ENCODE measurements around the gene ANKRD6.

Gene ANKRD6

GRCh38 chr6:89475634-89476033 is 42.7 kb downstream of the ANKRD6 start:
- peak; percentile 11 for DNase-seq

- DNase-seq: no peak
Observed at GRCh38 chr6:89479897-89480296, 46.9 kb downstream of the ANKRD6 start.

DNA sequence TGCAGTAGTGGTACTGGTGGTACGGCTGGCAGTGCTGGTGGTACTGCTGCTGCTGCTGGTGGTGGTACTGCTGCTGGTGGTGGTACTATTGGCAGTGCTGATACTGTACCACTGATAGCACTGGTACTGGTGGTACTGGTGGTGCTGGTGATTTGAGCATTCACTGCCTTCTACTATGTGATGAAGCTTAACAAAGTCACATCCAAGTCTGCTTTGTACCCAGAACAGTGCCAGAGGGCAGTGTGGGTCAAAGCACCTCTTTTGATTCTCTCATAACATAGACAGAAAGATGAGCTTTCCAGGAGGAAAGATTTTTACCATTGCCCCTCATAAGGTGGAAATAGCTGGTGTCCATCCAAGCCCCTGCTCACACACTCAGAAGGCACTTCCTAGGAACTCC is 48.7 kb downstream of the ANKRD6 start:
- DNase-seq: no peak

DNA sequence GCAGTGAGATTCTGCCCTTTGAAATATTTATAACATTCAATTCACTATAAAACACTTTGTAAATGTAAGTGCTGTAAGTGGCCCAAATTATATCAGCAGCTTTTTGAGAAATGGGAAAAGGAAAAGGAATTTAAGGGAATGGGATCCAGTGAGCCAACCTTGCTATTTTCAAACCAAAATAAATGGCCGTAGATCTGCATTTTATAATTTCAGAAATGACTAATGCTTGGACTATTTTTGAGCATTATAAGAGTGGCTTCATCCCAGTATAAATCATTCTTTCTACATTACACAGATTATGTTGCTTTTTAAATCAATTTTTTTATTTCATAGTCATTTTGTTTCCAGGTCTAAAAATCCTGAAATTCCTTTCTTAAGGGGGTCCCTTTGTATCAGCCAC is 49.2 kb downstream of the ANKRD6 start:
- DNase-seq: no peak

DNA sequence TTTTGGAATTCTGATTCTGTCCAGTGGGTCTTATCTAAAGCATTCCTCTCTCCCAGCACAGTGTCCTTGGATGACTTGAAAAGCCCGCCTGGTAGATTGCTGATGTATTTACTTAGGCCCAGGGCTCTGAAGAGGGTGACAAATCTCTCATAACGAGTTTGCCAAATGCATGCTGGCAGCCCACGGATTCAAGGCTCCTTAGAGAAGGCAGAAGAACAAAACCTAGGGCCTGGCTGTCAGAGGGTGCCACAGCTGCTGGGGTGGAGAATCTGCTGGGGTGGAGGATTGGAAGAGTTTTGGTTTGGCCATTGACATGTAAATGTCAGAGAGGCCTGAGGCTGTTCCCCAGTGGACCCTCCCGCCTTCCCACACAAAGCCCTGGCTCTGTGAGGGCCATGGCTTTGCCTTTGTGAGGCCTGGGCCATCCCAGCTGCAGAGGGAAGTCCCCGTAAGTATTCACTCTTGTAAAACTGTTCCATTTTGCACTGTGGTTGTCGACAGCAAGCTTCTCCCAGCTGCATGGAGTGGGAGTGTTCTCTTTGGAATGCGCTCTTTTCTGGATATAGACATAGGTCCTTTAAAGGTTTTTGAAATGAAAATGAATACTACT is 50.3 kb downstream of the ANKRD6 start:
- no peak for DNase-seq

DNA sequence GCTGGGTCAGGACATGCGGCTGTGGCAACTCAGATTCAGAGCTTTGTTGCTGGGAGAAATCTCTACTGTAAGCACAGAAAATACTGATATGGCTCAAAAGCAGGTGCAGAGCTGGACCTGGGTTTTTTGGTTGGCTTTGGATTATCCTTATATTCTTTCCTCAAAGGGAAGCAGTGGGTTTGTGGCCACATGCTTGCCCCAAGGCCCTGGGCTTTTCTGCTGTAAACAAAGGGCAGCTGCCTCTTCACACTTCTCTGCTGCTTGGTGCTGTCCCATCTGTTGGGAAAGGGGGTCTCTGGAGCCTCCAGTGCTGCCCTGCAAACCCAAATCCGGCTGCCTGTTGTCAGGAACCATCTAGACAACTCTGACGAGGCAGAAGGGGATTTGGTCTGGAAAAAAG is 52.4 kb downstream of the ANKRD6 start:
- no peak for DNase-seq

DNA sequence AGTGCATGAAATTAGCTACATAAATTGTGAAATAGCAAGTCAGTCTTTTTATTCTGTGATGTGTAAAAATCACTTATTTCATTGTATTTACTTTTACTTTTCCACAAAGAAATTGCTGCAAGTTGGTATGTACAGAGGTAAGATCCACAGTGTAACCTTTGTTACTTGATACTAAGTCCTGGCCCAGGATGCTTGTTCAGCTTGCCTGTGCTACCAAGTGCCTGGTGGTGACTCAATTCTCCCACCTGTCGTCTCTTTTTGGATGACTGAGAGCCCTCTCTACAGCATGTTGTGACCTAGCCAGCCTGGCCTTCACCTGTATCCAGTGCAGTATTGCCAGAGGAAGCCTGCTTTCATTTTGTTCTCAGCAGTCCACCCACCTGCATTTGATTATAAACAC is 54.9 kb downstream of the ANKRD6 start:
- DNase-seq: no peak

GRCh38 chr6:89488438-89488837 is 55.5 kb downstream of the ANKRD6 start:
- DNase-seq: no peak

GRCh38 chr6:89489078-89489477 is 56.1 kb downstream of the ANKRD6 start:
- DNase-seq: no peak

DNA sequence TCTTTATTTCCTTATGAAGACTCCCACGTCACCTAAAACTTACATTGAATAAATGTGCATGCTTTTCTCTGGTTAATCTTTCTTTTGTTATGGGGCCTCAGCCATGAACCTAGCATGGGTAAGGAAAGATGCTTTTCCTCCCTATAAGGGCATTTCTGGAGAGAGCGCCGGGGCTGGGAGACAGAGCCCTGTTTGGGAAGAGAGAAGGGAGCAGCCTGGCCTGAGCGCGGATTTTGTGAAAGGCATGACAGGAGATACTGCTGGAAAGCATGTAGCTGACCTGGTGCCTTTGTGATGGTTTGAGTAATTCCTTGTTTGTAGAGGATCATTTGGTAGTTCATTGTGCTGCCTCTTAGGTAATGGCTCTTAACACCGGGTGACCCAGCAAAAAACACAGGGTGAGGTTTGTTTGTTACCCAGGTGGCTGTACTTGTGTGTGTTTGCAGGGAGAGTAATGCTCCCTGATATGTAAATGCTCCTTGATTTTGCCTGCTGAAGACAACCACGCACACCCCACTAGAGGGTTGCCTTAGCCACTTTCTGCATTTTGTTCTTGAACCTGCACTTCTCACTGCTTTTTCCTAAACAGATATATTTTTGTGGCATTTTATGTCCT is 59.2 kb downstream of the ANKRD6 start:
- DNase-seq: no peak

- DNase-seq: no peak
Observed at GRCh38 chr6:89494131-89494793, 61.3 kb downstream of the ANKRD6 start.

- no peak for DNase-seq
Observed at GRCh38 chr6:89495961-89496535, 63.1 kb downstream of the ANKRD6 start.

GRCh38 chr6:89500611-89501010 is 67.7 kb downstream of the ANKRD6 start:
- no peak for DNase-seq

DNA sequence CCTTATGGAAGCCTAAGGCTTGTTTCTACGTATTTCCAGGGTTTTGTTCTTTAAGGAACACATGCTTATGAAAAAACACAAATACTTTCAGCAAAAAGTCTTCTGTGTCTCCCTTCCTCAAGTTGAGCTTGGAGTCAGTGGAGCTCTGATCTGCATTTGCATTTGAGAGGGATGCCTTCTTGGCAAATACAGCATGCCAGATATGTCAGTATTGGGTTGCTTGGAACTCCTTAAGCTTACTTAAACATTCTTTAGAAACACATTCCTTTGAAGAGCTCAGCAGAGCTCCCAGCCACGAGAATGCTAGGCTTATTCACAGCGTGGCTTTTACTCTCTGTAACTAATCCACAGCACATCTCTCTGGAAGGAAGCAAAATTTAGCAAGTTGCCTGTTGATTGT is 68.3 kb downstream of the ANKRD6 start:
- no peak for DNase-seq

DNA sequence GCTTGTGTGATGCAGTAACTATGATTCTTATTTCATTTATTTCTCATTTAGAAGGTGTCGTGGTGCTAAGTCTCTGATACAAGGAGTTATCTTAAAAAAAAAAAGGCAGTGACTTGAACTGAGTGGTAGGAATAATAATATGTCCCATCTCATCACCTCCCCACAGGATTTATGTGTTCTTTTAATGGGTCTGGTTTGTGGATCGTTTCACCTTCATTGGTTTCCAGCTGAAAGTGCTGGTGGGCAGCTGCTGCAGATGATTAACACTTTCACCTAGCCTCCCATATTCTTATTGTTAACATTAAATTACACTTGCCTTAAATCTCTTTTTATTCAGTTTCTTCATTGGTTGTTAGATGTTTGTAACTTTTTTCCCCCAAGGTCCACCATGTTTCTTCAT is 68.8 kb downstream of the ANKRD6 start:
- no peak for DNase-seq

DNA sequence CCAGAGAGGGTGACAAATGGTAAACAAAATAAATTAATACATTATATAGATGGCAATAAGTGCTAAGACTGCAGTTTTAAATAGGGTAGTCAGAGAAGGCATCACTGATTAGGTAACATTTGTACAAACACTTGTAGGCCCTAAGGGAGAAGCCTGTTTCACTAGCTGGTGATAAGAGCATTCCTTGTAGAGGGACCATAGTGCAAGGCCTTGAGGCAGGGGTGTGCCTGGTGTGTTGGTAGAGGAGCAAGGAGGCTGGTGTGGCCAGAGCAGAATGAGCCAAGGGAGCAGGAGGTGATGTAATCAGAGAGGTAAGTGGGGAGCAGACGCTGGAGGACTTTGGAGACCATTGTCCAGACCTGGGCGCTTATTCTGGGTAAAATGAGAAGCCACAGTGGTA is 70.7 kb downstream of the ANKRD6 start:
- no peak for DNase-seq

GRCh38 chr6:89505847-89506246 is 72.9 kb downstream of the ANKRD6 start:
- DNase-seq: no peak

DNA sequence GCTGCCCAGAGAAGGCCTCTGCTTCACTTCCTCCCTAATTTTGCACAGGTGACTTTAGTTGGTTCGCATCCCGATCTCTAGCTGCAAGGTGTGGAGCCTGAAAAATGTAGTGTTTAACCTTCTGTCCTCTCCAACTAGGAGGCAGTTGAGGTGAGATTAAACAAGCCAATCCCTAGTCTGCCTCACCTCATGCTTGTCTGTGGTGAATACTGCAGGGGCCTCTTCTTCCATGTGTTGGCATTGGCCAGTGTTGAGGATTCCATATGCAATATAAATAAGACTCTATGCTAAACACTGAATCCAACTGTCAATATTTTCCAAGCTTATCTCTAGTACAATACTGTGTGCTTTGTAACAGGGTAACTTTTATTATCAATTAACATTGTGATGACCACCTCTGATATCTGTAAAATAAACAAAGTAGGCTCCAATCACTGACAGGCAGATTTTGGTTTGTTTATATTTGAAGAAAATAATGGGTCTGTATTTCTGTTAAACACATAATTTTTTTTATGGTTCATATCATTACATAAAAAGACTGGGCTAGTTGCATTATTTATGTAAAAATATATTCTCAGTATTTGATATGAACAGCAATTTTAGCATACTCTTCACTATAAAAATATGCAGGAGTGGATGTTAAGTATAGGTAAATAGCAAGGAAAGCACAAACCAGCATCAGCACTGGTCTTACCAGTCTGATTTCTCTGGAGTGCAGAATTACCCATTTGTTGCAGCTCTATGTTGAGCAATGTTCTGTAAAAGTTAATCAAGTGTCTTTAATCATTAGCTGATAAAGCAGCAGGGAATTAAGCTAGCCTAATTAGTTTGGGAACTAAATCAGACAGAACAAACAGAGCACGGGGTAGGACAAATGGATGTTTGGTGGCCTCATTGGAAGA is 74.0 kb downstream of the ANKRD6 start:
- DNase-seq: no peak

DNA sequence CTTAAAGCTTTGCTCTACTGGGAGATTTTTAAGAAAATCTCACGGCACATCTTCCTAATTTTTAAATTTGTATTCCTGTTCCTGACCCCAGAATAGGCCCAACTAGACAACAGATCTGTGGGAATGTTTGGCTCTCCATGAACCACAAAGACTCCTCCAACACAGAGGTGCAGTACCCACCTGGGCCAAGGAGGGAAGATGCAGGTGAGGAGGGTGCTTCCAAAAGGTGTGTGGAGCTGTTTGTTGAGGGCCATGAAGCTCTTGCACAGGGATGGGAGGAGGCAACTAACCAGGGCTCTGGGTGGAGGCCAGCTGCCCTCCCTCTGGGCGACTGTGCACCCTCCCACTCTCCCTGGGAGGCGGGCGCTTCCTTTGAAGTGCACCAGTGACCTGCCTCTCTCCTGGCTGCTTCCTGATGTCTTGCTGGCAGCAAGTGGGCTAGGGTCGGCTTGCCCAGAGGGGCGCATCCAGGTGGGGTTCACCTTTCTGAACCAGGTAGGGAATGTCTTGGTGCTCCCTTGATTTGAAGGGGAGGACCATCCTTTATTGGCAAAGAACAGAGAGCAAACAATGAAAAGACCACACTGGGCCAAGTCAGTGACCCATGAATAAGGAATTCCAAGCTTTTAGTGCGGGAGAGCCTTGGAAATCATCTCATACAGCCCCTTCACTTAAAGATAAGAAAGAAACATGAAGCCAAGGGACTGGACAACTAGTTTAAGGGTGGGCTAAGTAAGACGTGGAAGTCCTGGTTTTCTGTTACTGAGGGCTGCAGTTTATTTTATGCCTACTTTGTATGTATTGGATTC is 76.0 kb downstream of the ANKRD6 start:
- DNase-seq: no peak

GRCh38 chr6:89509777-89510281 is 76.9 kb downstream of the ANKRD6 start:
- no peak for DNase-seq

DNA sequence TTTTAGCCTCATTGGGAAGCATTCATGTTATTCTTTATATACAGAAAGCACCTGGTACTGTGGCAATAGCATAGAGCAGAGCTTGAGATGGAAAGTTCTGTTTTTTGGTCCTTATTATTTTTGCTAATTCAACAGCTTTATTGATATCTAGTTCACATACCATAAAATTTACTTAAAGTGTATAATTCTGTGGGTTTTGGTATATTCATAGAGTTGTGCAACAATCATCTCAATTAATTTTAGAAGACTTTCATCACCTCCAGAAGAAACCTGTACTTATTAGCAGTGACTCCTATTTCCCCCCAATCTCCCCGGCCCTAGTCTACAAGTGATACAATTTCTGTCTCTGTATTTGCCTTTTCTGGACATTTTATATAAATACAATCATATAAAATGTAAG is 77.4 kb downstream of the ANKRD6 start:
- DNase-seq: no peak
